Measurements from ENCODE around the gene GPR180. TPM values are rescaled to one million over a fixed set of nuclear protein-coding genes. Genes with fewer than 3 reads are reported as not detected.

The GPR180 gene
- total RNA-seq, 1 experiment from 2014 or later: 5.6 TPM

DNA sequence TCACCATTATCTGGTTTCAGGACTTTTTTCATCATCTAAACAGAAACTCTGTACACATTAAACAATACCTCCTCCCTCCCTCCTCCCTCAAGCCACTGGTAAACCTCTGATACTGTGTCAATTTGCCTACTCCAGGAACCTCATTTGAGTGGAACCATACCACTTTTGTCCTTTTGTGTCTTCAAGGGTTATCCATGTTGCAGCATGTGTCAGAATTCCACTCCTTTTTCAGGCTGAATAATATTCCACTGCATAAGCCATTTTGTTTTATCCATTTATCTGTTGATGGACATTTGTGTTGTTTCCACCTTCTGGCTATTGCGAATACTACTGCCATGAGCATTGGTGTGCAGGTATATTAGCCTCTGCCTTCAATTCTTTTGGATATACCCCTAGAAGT, 33.2 kb upstream of the GPR180 start:
- Histone ChIP-seq H3K4me1 (ENCODE audit: insufficient read depth, low read length) (no peaks in the 10 kb centered on the region), H3K4me3 (ENCODE audit: low read length) (no peak overlapping the region), H2AFZ (ENCODE audit: low read length) (no peak overlapping the region), H3F3A (ENCODE audit: low read length, unreplicated experiment) (no peaks in the 10 kb centered on the region), H3K9me2 (replicated peaks; ENCODE audit: low read length) (no peaks in the 10 kb centered on the region), H3K9ac (ENCODE audit: low read length) (no peak overlapping the region), H3K27ac (ENCODE audit: low read length) (no peak overlapping the region), H3K27me3 (ENCODE audit: low read length) (no peaks in the 10 kb centered on the region), H3K9me3 (ENCODE audit: low read length) (no peaks in the 10 kb centered on the region), H3K36me3 (ENCODE audit: low read depth, low read length) (peaks cover 8% of the 10 kb centered on the region), H4K20me1 (ENCODE audit: low read length) (no peaks in the 10 kb centered on the region), H3K4me2 (ENCODE audit: low read length) (no peak overlapping the region), H3K79me2 (ENCODE audit: low read length) (no peaks in the 10 kb centered on the region)
- no peak for DNase-seq
- no peak for TF ChIP-seq EZH2 (IDR thresholded peaks at IDR 0.05; ENCODE audit: low read length, unreplicated experiment)
- ATAC-seq: no peak
- intact Hi-C loops (cut with micrococcal nuclease): no loop called here
- CTCF ChIA-PET: no interaction called here
- no TSS peak for BruUV-seq (replicated peaks)
- POLR2A ChIA-PET (ENCODE audit: unreplicated experiment): no interaction called here

DNA sequence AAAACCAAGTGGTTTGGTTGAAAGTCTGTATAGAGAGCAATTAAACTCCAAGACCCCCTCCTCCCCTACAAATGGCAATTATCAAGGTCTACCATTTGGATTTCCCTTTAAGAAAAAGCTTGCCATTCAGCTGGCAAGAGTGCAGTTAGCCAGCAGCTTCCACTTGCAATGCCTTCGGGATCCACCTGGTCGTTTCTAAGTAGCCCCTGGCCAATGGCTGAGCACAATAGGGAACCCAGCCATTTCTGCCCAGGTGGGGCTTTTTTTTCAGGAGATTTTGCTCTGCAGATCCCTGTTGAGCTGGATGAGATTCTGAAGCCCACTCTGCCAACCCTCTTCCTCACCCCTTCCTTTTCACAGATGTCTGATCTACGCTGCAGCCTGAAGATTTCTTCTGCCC, 32.0 kb upstream of the GPR180 start:
- TF ChIP-seq, protein P1, sequence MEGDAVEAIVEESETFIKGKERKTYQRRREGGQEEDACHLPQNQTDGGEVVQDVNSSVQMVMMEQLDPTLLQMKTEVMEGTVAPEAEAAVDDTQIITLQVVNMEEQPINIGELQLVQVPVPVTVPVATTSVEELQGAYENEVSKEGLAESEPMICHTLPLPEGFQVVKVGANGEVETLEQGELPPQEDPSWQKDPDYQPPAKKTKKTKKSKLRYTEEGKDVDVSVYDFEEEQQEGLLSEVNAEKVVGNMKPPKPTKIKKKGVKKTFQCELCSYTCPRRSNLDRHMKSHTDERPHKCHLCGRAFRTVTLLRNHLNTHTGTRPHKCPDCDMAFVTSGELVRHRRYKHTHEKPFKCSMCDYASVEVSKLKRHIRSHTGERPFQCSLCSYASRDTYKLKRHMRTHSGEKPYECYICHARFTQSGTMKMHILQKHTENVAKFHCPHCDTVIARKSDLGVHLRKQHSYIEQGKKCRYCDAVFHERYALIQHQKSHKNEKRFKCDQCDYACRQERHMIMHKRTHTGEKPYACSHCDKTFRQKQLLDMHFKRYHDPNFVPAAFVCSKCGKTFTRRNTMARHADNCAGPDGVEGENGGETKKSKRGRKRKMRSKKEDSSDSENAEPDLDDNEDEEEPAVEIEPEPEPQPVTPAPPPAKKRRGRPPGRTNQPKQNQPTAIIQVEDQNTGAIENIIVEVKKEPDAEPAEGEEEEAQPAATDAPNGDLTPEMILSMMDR (conservative IDR thresholded peaks at IDR 0.05; ENCODE audit: low read depth, low read length): no peak
- no peak for TF ChIP-seq EZH2phosphoT487 (IDR thresholded peaks at IDR 0.05; ENCODE audit: borderline replicate concordance, low read length)
- no TSS peak for BruUV-seq (replicated peaks)
- intact Hi-C loops (cut with micrococcal nuclease): no loop called here
- no peak for DNase-seq
- no peaks in the 10 kb centered on the region for H3K27me3 ChIP-seq (ENCODE audit: low read length)
- H3K36me3 ChIP-seq (ENCODE audit: low read depth, low read length): peaks cover 17% of the 10 kb centered on the region
- no peak overlapping the region for H3K27ac ChIP-seq (ENCODE audit: low read length)
- no peaks in the 10 kb centered on the region for H3K9me3 ChIP-seq (ENCODE audit: low read length)
- no peak overlapping the region for H3K4me2 ChIP-seq (ENCODE audit: low read length)
- POLR2A ChIA-PET (ENCODE audit: unreplicated experiment): no interaction called here
- no peaks in the 10 kb centered on the region for H3K9me2 ChIP-seq (replicated peaks; ENCODE audit: low read length)
- H3K4me1 ChIP-seq (ENCODE audit: insufficient read depth, low read length): no peaks in the 10 kb centered on the region
- H3F3A ChIP-seq (ENCODE audit: low read length, unreplicated experiment): no peaks in the 10 kb centered on the region
- no peaks in the 10 kb centered on the region for H4K20me1 ChIP-seq (ENCODE audit: low read length)
- no peaks in the 10 kb centered on the region for H3K79me2 ChIP-seq (ENCODE audit: low read length)
- CTCF ChIA-PET: no interaction called here
- ATAC-seq: no peak
- H3K4me3 ChIP-seq (ENCODE audit: low read length): no peak overlapping the region
- H2AFZ ChIP-seq (ENCODE audit: low read length): no peak overlapping the region
- no peak overlapping the region for H3K9ac ChIP-seq (ENCODE audit: low read length)

DNA sequence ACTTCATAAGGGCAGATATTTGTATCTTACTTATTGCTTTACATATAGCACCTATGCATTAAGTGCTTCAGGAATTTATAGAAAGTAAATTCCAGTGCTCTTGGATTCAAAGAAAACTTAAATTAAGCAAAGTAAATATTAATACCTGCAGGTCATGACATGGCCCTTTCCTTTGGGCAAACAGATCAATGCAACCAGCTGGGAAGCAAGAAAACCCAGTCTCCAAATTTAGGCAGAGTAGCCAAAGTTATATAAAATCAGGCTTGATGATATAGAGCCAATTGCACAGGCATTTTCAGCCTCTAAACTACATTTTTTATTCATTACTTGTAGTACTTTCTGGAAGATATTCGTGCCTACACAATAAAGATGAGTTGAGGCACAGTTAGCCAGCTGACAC, 22.6 kb upstream of the GPR180 start:
- H3K27me3 ChIP-seq (ENCODE audit: low read length): no peaks in the 10 kb centered on the region
- TF ChIP-seq EZH2phosphoT487 (IDR thresholded peaks at IDR 0.05; ENCODE audit: borderline replicate concordance, low read length) (no peak), EZH2 (IDR thresholded peaks at IDR 0.05; ENCODE audit: low read length, unreplicated experiment) (no peak)
- TF ChIP-seq, protein P1 (conservative IDR thresholded peaks at IDR 0.05; ENCODE audit: low read depth, low read length): no peak
- peaks cover 2% of the 10 kb centered on the region; the same call in 1 of the 2 replicates for H3K4me1 ChIP-seq (ENCODE audit: insufficient read depth, low read length)
- H2AFZ ChIP-seq (ENCODE audit: low read length): no peak overlapping the region
- H3K27ac ChIP-seq (ENCODE audit: low read length): no peak overlapping the region
- H3K79me2 ChIP-seq (ENCODE audit: low read length): no peaks in the 10 kb centered on the region
- ChIA-PET CTCF (no interaction called here), POLR2A (ENCODE audit: unreplicated experiment) (no interaction called here)
- H3K9me3 ChIP-seq (ENCODE audit: low read length): no peaks in the 10 kb centered on the region
- peaks cover 59% of the 10 kb centered on the region for H3K36me3 ChIP-seq (ENCODE audit: low read depth, low read length)
- no peaks in the 10 kb centered on the region for H4K20me1 ChIP-seq (ENCODE audit: low read length)
- no peak overlapping the region for H3K9ac ChIP-seq (ENCODE audit: low read length)
- H3K4me2 ChIP-seq (ENCODE audit: low read length): no peak overlapping the region
- H3F3A ChIP-seq (ENCODE audit: low read length, unreplicated experiment): no peaks in the 10 kb centered on the region
- no TSS peak for BruUV-seq (replicated peaks)
- DNase-seq (no peak), ATAC-seq (no peak)
- intact Hi-C loops (cut with micrococcal nuclease): no loop called here
- no peak overlapping the region for H3K4me3 ChIP-seq (ENCODE audit: low read length)
- no peaks in the 10 kb centered on the region for H3K9me2 ChIP-seq (replicated peaks; ENCODE audit: low read length)
